Pancreas (tissue), 10 donors: ENCODE data around the gene NUDT6. TPM values are rescaled to one million over a fixed set of nuclear protein-coding genes. Genes with fewer than 3 reads are reported as not detected.
A peak's percentile ranks its signal among the peaks of the same experiment; 100 is the strongest.

Source experiments
- ATAC-seq, 4 donors: fragments of 200-7000 bp; cut with Tn5 transposase; one replicate each; pipeline versions ENCODE4 v1.8.0 to v1.9.1; 2020; ENCODE audit warnings: mild to moderate bottlenecking in 4 of 4, moderate library complexity in 4 of 4
- DNase-seq, 6 donors: peaks; one replicate each; pipeline ENCODE4 v3.0.0-alpha.2; 2020
- FAIRE-seq: peaks from 2 replicates; lab custom pipeline; 2012; peaks lifted over from hg19 to GRCh38; lab: Jason Lieb, UNC
- H3K27ac ChIP-seq, 4 donors: fragments of 200-600 bp; sonication (generic); 1 replicate in 3 of 4; 2 replicates in 1 of 4; pipeline versions ENCODE4 v1.5.0 to v1.8.0; 2020
- H3K27me3 ChIP-seq, 4 donors: fragments of 200-600 bp; one replicate each; pipeline ENCODE4 v1.8.0; 2021
- H3K36me3 ChIP-seq, 3 donors: fragments of 200-600 bp; sonication (generic) in 1 of 3; one replicate each; pipeline versions ENCODE4 v1.5.0 to v1.8.0; 2020 to 2021
- H3K4me1 ChIP-seq, 3 donors: fragments of 200-600 bp; one replicate each; pipeline ENCODE4 v1.8.0; 2021
- H3K4me3 ChIP-seq, 4 donors: fragments of 200-600 bp; sonication (generic) in 2 of 4; one replicate each; pipeline versions ENCODE4 v1.5.0 to v1.8.0; 2020 to 2021
- H3K9me3 ChIP-seq, 4 donors: fragments of 200-600 bp; one replicate each; pipeline ENCODE4 v1.8.0; 2021
- CTCF ChIP-seq, 4 donors: fragments of 200-600 bp; sonication (generic) in 3 of 4; IDR thresholded peaks; one replicate each; pipeline versions ENCODE4 v1.5.0 to v1.8.0; 2021; ENCODE audit warnings: antibody characterized with exemption in 4 of 4
- WGBS, 2 donors: extraction: QIAGEN DNeasy Blood & Tissue Kit; methylation state at CpG; one replicate each; pipeline ENCODE4 v1.1.7; 2013; 5-methylcytosine and 5-hydroxymethylcytosine counted together
- intact Hi-C, 3 donors: fragments of 100-400 bp; cut with DNase I; formaldehyde crosslinking; loops; one replicate each; pipeline versions ENCODE4 v1.11.1 to v1.14.2; 2022
- polyA plus RNA-seq, 2 donors: library from polyadenylated mRNA; stranded (reverse); fragments of 200-250 nt; gene quantifications; one replicate each; pipeline ENCODE4 v1.2.3, GENCODE V29; 2013
- total RNA-seq, 6 donors: library from RNA; stranded (reverse); fragmentation: NEBNext Ultra II Directional in 4 of 6; extraction: Animal tissue kit (Norgen Biotek cat#: 25700) in 4 of 6; gene quantifications; one replicate each; pipeline versions ENCODE4 v1.2.1 to v1.2.4, GENCODE V29; 2021 to 2023
- donor health status: healthy with polysubstance abuse.
- donor health status: DM: no; HTN: no; CAD: no; lungs with moderate emphysema.
- donor health status: DM: no; HTN: no; CAD: no.
- donor health status: control.
- donor health status: control.
- donor health status: Bipolar disorder and iron deficiency.
- donor health status: DM: yes; HTN: yes; CAD: no.
- donor health status: DM: no; HTN: no; CAD: no.
- donor health status: DM: no; HTN: no; CAD: no.
- donor health status: DM: yes; HTN: yes; CAD: no.

NUDT6 gene
- total and polyA plus RNA-seq, 8 donors = 1.6 to 8.2 (median 2.4) TPM

- no peak for FAIRE-seq
- Histone ChIP-seq H3K9me3 (no peaks in the 10 kb centered on the region), H3K4me1 (no peaks in the 10 kb centered on the region), H3K36me3 (no peaks in the 10 kb centered on the region), H3K4me3 (no peak overlapping the region), H3K27me3 (no peaks in the 10 kb centered on the region), H3K27ac (no peak overlapping the region)
- intact Hi-C loops = loop anchor here in 1 of 3 donors (10.0 kb wide), 1 partner anchor 137 kb away; no protein-coding TSS in a partner anchor
- no peak for DNase-seq
- no peak for TF ChIP-seq CTCF (IDR thresholded peaks at IDR 0.05)
- no peak for ATAC-seq
- WGBS, 2 donors = 71 to 81% methylated on average over 2 of the region's 2 CpGs
Observed at GRCh38 chr4:122901247-122902010, 21.0 kb downstream of the NUDT6 start.

- 87 to 93% methylated on average over 3 of the region's 3 CpGs for WGBS, 2 donors
- intact Hi-C loops = loop anchor here in 1 of 3 donors (10.0 kb wide), 1 partner anchor 136 kb away; no protein-coding TSS in a partner anchor
Observed at GRCh38 chr4:122900314-122900713, 22.1 kb downstream of the NUDT6 start.

GRCh38 chr4:122899682-122900081, 22.7 kb downstream of the NUDT6 start:
- DNase-seq (no peak), FAIRE-seq (no peak), ATAC-seq (no peak)
- Histone ChIP-seq H3K4me3 (no peak overlapping the region), H3K4me1 (no peaks in the 10 kb centered on the region), H3K27me3 (no peaks in the 10 kb centered on the region), H3K36me3 (no peaks in the 10 kb centered on the region), H3K9me3 (no peaks in the 10 kb centered on the region), H3K27ac (no peak overlapping the region)
- intact Hi-C loops = loop anchor here in 1 of 3 donors (10.0 kb wide), 1 partner anchor 135 kb away; no protein-coding TSS in a partner anchor
- WGBS, 2 donors = 93 to 95% methylated on average over 7 of the region's 7 CpGs
- TF ChIP-seq CTCF (IDR thresholded peaks at IDR 0.05) = no peak

More at GRCh38 chr4:122900314-122900713, 22.1 kb downstream of the NUDT6 start:
- DNase-seq (no peak), ATAC-seq (no peak), FAIRE-seq (no peak)
- Histone ChIP-seq H3K27ac (no peak overlapping the region), H3K4me3 (no peak overlapping the region), H3K9me3 (no peaks in the 10 kb centered on the region), H3K27me3 (no peaks in the 10 kb centered on the region), H3K4me1 (no peaks in the 10 kb centered on the region), H3K36me3 (no peaks in the 10 kb centered on the region)
- no peak for TF ChIP-seq CTCF (IDR thresholded peaks at IDR 0.05)

- Histone ChIP-seq H3K4me3 (no peak overlapping the region), H3K27me3 (no peaks in the 10 kb centered on the region), H3K36me3 (no peaks in the 10 kb centered on the region), H3K9me3 (no peaks in the 10 kb centered on the region), H3K4me1 (no peaks in the 10 kb centered on the region), H3K27ac (no peak overlapping the region)
- no peak for DNase-seq
- peak; percentile 26 for FAIRE-seq
- 97% methylated on average over 2 of the region's 2 CpGs for WGBS, 2 donors
- ATAC-seq = peak in 1 of 4 donors; percentile 31
- TF ChIP-seq CTCF (IDR thresholded peaks at IDR 0.05) = no peak
- intact Hi-C loops = no loop called here
Observed at GRCh38 chr4:122898370-122899150, 23.8 kb downstream of the NUDT6 start.
